GM23338 (cell line): ENCODE data around the gene AOPEP. TPM values are rescaled to one million over a fixed set of nuclear protein-coding genes. Genes with fewer than 3 reads are reported as not detected.

Experiments used
- ATAC-seq: fragments of 200-7000 bp; cut with Tn5 transposase; 3 replicates; pipeline ENCODE4 v1.9.1; 2020
- DNase-seq: peaks from one replicate; pipeline ENCODE4 v3.0.0-alpha.2; 2015; ENCODE audit warnings: low spot score
- H2AFZ ChIP-seq: fragments of 200-600 bp; sonication (generic); 2 replicates; pipeline ENCODE4 v1.8.0; 2016; ENCODE audit warnings: antibody characterized with exemption, mild to moderate bottlenecking, moderate library complexity
- H3F3A ChIP-seq: fragments of 200-600 bp; sonication (generic); replicated peaks from 2 replicates; pipeline ENCODE4 v1.8.0; 2017; ENCODE audit warnings: antibody characterized with exemption, mixed run types, low read depth
- H3K27ac ChIP-seq: fragments of 200-600 bp; sonication (generic); 2 replicates; pipeline ENCODE4 v1.6.1; 2016; ENCODE audit warnings: low read depth
- H3K27me3 ChIP-seq: fragments of 200-600 bp; sonication (generic); 2 replicates; pipeline ENCODE4 v1.8.0; 2016; ENCODE audit warnings: mild to moderate bottlenecking, mixed run types, moderate library complexity; ENCODE audit not compliant: insufficient read depth
- H3K36me3 ChIP-seq: fragments of 200-600 bp; sonication (generic); 2 replicates; pipeline ENCODE4 v1.8.0; 2016; ENCODE audit warnings: mild to moderate bottlenecking; ENCODE audit not compliant: insufficient read depth
- H3K4me1 ChIP-seq: fragments of 200-600 bp; sonication (generic); 2 replicates; pipeline ENCODE4 v1.8.0; 2016; ENCODE audit warnings: mild to moderate bottlenecking, moderate library complexity; ENCODE audit not compliant: insufficient read depth
- H3K4me2 ChIP-seq: fragments of 200-600 bp; sonication (generic); 2 replicates; pipeline ENCODE4 v1.7.1; 2017; ENCODE audit warnings: mixed run types
- H3K4me3 ChIP-seq: fragments of 200-600 bp; sonication (generic); 2 replicates; pipeline ENCODE4 v1.6.1; 2016; ENCODE audit warnings: mixed run types
- H3K79me2 ChIP-seq: fragments of 200-600 bp; sonication (generic); replicated peaks from 2 replicates; pipeline ENCODE4 v1.8.0; 2017; ENCODE audit warnings: mild to moderate bottlenecking; ENCODE audit not compliant: insufficient read depth
- H3K9me2 ChIP-seq: fragments of 200-600 bp; sonication (generic); 2 replicates; pipeline ENCODE4 v1.8.0; 2017; ENCODE audit not compliant: insufficient read depth
- H4K20me1 ChIP-seq: fragments of 200-600 bp; sonication (generic); replicated peaks from 2 replicates; pipeline ENCODE4 v1.8.0; 2017; ENCODE audit warnings: mild to moderate bottlenecking; ENCODE audit not compliant: insufficient read depth
- H3K27ac Mint-ChIP-seq: 2 replicates; pipeline ENCODE4 v1.8.0; 2020; ENCODE audit warnings: inconsistent platforms, mild to moderate bottlenecking, moderate library complexity, mixed read lengths
- H3K27me3 Mint-ChIP-seq: 3 replicates; pipeline ENCODE4 v1.8.0; 2022; ENCODE audit warnings: low read depth, mild to moderate bottlenecking, moderate library complexity, mixed read lengths, inconsistent platforms; ENCODE audit not compliant: insufficient read depth, poor library complexity
- H3K36me3 Mint-ChIP-seq: 3 replicates; pipeline ENCODE4 v1.8.0; 2021; ENCODE audit warnings: low read depth, mild to moderate bottlenecking, inconsistent platforms, moderate library complexity, mixed read lengths
- H3K4me1 Mint-ChIP-seq: 3 replicates; pipeline ENCODE4 v1.8.0; 2020; ENCODE audit warnings: mild to moderate bottlenecking, inconsistent platforms, mixed read lengths
- H3K4me3 Mint-ChIP-seq: 3 replicates; pipeline ENCODE4 v1.8.0; 2021; ENCODE audit warnings: moderate library complexity, mild to moderate bottlenecking, inconsistent platforms, mixed read lengths
- H3K9me3 Mint-ChIP-seq: 3 replicates; pipeline ENCODE4 v1.8.0; 2020; ENCODE audit warnings: moderate library complexity, mild to moderate bottlenecking, inconsistent platforms, mixed read lengths
- CREB1 ChIP-seq: fragments of 250-450 bp; sonication (Bioruptor Pico); IDR thresholded peaks from 2 replicates; pipeline ENCODE4 v1.5.0; 2020; ENCODE audit warnings: low read depth, mild to moderate bottlenecking, moderate library complexity
- CTCF ChIP-seq, 2 experiments: fragments of 200-600 bp in 1 of 2; sonication (generic) in 1 of 2; conservative IDR thresholded peaks; 2 replicates each; pipeline versions ENCODE4 v1.5.1 to v1.6.1; 2016 to 2017; ENCODE audit warnings: antibody characterized with exemption in 2 of 2, low read depth in 2 of 2, mild to moderate bottlenecking in 2 of 2, moderate library complexity in 1 of 2
- EZH2 ChIP-seq: fragments of 200-600 bp; sonication (generic); IDR thresholded peaks from one replicate; pipeline ENCODE4 v1.8.0; 2017; ENCODE audit warnings: antibody characterized with exemption, mild to moderate bottlenecking, low read depth; ENCODE audit not compliant: unreplicated experiment
- EZH2phosphoT487 ChIP-seq: fragments of 200-600 bp; sonication (generic); IDR thresholded peaks from one replicate; pipeline ENCODE4 v1.8.1; 2018; ENCODE audit warnings: antibody characterized with exemption; ENCODE audit not compliant: unreplicated experiment
- JUNB ChIP-seq: IDR thresholded peaks from one replicate; pipeline ENCODE4 v1.6.1; 2016; ENCODE audit warnings: antibody characterized with exemption; ENCODE audit not compliant: unreplicated experiment
- NANOG ChIP-seq: IDR thresholded peaks from 2 replicates; pipeline ENCODE4 v1.6.1; 2016; ENCODE audit warnings: antibody characterized with exemption, borderline replicate concordance
- POLR2AphosphoS5 ChIP-seq: IDR thresholded peaks from 2 replicates; pipeline ENCODE4 v1.6.1; 2016; ENCODE audit warnings: antibody characterized with exemption, low read depth
- STAT1 ChIP-seq: IDR thresholded peaks from one replicate; pipeline ENCODE4 v1.6.1; 2016; ENCODE audit warnings: antibody characterized with exemption; ENCODE audit not compliant: unreplicated experiment
- ZNF114 ChIP-seq: fragments of 250-450 bp; sonication (Bioruptor Pico); IDR thresholded peaks from 2 replicates; pipeline ENCODE4 v1.5.0; 2020; ENCODE audit warnings: mild to moderate bottlenecking, moderate library complexity
- ZNF331 ChIP-seq: fragments of 250-450 bp; sonication (Bioruptor Pico); IDR thresholded peaks from 2 replicates; pipeline ENCODE4 v1.5.0; 2020; ENCODE audit warnings: low read depth, mild to moderate bottlenecking, moderate library complexity
- ZNF462 ChIP-seq: fragments of 250-450 bp; sonication (Bioruptor Pico); IDR thresholded peaks from 2 replicates; pipeline ENCODE4 v1.5.0; 2020; ENCODE audit warnings: mild to moderate bottlenecking, moderate library complexity
- polyA plus RNA-seq: library from polyadenylated mRNA; unstranded; fragments of >200 nt; fragmentation: Nextera tagmentation; extraction: Ambion mirVana; gene quantifications from 2 replicates; pipeline ENCODE4 v1.2.1, GENCODE V29; 2016
- total RNA-seq: library from RNA; depleted of rRNA; stranded (reverse); fragments of >200 nt; shearing (Covaris generic); gene quantifications from 2 replicates; pipeline ENCODE4 v1.2.3, GENCODE V29; 2014
- TF ChIP-seq, protein P1 (sequence below): IDR thresholded peaks from one replicate; pipeline ENCODE4 v1.6.1; 2018; ENCODE audit warnings: antibody characterized with exemption; ENCODE audit not compliant: unreplicated experiment
- TF ChIP-seq, protein P2 (sequence below): IDR thresholded peaks from 2 replicates; pipeline ENCODE4 v1.6.1; 2016; ENCODE audit warnings: antibody characterized with exemption

AOPEP gene
- total and polyA plus RNA-seq, 2 experiments from 2014 or later, result 7.0 to 16.5 TPM

DNA sequence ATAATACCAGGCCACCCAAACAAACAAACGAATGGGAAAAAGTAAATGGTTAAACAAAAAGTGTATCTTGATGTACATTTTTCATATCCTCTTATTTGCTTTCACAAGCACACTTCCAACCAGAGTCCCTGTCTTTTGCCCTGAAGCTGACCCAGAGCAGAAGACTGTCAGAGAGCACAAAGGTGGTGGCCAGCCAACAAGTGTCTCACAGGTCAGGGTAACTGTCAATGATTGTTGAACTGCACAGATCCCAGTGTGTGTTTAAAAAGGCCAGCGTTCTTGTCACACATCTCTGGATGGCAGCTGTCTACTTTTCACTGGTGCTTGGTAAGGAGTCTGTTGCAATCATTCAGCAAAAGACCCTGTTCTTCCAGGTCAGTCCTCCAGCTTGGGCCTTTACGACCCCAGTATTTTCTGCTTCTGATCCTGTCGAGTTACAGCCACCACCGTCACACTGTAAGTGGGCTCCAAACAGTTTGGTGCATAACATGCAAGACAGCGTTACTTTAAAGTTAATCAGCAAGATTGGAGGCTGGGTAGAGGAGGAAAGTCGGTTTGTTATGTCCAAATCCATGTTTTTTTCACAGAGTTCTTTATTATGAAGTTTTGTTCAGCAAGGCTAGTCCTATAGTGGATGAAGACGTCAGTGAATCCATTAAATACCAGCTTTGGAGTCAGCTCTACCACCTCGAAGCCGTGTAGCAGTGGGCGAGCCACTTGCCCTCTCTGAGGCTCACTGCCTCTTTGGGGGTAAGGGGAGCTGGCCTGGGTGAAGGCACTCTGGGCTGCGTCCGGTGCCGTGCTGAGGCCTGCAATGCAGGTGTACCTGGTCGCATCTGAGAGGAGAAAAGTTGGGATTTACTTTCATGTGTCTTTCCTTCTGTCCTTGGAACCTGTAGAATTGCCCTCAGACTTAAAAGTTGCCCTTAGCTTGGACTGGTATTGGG, 265.7 kb downstream of the AOPEP start:
- Histone ChIP-seq H3K9me2 (no peaks in the 10 kb centered on the region), H3K4me2 (no peak overlapping the region), H3K36me3 (no peaks in the 10 kb centered on the region), H2AFZ (no peak overlapping the region), H3K27ac (no peak overlapping the region), H3K79me2 (no peaks in the 10 kb centered on the region), H3K4me1 (peaks cover 6% of the 10 kb centered on the region), H3K27me3 (no peaks in the 10 kb centered on the region), H4K20me1 (no peaks in the 10 kb centered on the region; the same call in 1 of the 2 replicates), H3K4me3 (no peak overlapping the region), H3F3A (no peaks in the 10 kb centered on the region)
- Mint-ChIP-seq H3K4me3 (no peak overlapping the region), H3K9me3 (no peaks in the 10 kb centered on the region), H3K4me1 (peaks cover 25% of the 10 kb centered on the region), H3K27ac (no peak overlapping the region), H3K27me3 (no peaks in the 10 kb centered on the region), H3K36me3 (no peaks in the 10 kb centered on the region)
- DNase-seq, result no peak
- no peak for TF ChIP-seq NANOG
- TF ChIP-seq JUNB, result no peak
- TF ChIP-seq EZH2phosphoT487, result no peak
- TF ChIP-seq, protein P1, sequence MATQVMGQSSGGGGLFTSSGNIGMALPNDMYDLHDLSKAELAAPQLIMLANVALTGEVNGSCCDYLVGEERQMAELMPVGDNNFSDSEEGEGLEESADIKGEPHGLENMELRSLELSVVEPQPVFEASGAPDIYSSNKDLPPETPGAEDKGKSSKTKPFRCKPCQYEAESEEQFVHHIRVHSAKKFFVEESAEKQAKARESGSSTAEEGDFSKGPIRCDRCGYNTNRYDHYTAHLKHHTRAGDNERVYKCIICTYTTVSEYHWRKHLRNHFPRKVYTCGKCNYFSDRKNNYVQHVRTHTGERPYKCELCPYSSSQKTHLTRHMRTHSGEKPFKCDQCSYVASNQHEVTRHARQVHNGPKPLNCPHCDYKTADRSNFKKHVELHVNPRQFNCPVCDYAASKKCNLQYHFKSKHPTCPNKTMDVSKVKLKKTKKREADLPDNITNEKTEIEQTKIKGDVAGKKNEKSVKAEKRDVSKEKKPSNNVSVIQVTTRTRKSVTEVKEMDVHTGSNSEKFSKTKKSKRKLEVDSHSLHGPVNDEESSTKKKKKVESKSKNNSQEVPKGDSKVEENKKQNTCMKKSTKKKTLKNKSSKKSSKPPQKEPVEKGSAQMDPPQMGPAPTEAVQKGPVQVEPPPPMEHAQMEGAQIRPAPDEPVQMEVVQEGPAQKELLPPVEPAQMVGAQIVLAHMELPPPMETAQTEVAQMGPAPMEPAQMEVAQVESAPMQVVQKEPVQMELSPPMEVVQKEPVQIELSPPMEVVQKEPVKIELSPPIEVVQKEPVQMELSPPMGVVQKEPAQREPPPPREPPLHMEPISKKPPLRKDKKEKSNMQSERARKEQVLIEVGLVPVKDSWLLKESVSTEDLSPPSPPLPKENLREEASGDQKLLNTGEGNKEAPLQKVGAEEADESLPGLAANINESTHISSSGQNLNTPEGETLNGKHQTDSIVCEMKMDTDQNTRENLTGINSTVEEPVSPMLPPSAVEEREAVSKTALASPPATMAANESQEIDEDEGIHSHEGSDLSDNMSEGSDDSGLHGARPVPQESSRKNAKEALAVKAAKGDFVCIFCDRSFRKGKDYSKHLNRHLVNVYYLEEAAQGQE, result no peak
- TF ChIP-seq CTCF (conservative IDR thresholded peaks at IDR 0.05; ENCODE audit: low read depth in 2 of 2), result no peak
- no peak for TF ChIP-seq POLR2AphosphoS5
- TF ChIP-seq STAT1, result no peak
- TF ChIP-seq ZNF331, result no peak
- no peak for TF ChIP-seq ZNF114 (CRISPR knock-in tag)
- TF ChIP-seq CREB1, result no peak
- TF ChIP-seq ZNF462, result no peak
- TF ChIP-seq, protein P2, sequence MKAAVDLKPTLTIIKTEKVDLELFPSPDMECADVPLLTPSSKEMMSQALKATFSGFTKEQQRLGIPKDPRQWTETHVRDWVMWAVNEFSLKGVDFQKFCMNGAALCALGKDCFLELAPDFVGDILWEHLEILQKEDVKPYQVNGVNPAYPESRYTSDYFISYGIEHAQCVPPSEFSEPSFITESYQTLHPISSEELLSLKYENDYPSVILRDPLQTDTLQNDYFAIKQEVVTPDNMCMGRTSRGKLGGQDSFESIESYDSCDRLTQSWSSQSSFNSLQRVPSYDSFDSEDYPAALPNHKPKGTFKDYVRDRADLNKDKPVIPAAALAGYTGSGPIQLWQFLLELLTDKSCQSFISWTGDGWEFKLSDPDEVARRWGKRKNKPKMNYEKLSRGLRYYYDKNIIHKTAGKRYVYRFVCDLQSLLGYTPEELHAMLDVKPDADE, result no peak
- TF ChIP-seq EZH2, result no peak
- ATAC-seq, result no peak
